HEK293 (cell line): ENCODE measurements around the gene PLAU.

Experiments used
- BCL11A ChIP-seq: fragments of 450-650 bp; formaldehyde crosslinking; IDR thresholded peaks from 2 replicates; pipeline ENCODE4 v1.5.1; 2016; ENCODE audit warnings: low read depth, missing biosample characterization, missing genetic modification characterization
- PRDM4 ChIP-seq: fragments of 450-650 bp; formaldehyde crosslinking; IDR thresholded peaks from 2 replicates; pipeline ENCODE4 v1.5.1; 2017; ENCODE audit warnings: missing biosample characterization, missing genetic modification characterization
- ZBTB7A ChIP-seq: fragments of 450-650 bp; formaldehyde crosslinking; IDR thresholded peaks from 2 replicates; pipeline ENCODE4 v1.5.1; 2016; ENCODE audit warnings: low read depth, missing biosample characterization, missing genetic modification characterization
- ZNF274 ChIP-seq, 2 experiments: fragments of 200-500 bp in 1 of 2; fragments of 450-650 bp in 1 of 2; sonication (Bioruptor generic) in 1 of 2; formaldehyde crosslinking in 1 of 2; IDR thresholded peaks; 2 replicates each; pipeline versions ENCODE4 v1.5.1 to v1.6.1; 2014 to 2016; ENCODE audit warnings: borderline replicate concordance in 1 of 2, inconsistent platforms in 1 of 2, low read length in 1 of 2, missing biosample characterization in 1 of 2, missing genetic modification characterization in 1 of 2
- ZNF426 ChIP-seq: fragments of 450-650 bp; formaldehyde crosslinking; IDR thresholded peaks from 2 replicates; pipeline ENCODE4 v1.5.1; 2017; ENCODE audit warnings: missing biosample characterization, missing genetic modification characterization, mild to moderate bottlenecking, inconsistent platforms, moderate library complexity
- TF ChIP-seq, protein P1 (sequence below): fragments of 450-650 bp; formaldehyde crosslinking; IDR thresholded peaks from 2 replicates; pipeline ENCODE4 v1.5.1; 2016; ENCODE audit warnings: missing biosample characterization, missing genetic modification characterization

GRCh38 chr10:73878365-73878764 lies 32.6 kb upstream of the PLAU start:
- TF ChIP-seq ZBTB7A (tag by site-specific recombination) (no peak), BCL11A (tag by site-specific recombination) (no peak), ZNF274 (IDR thresholded peaks at IDR 0.05; ENCODE audit: low read length) (no peak), ZNF274 (tag by site-specific recombination; IDR thresholded peaks at IDR 0.05; ENCODE audit: borderline replicate concordance) (no peak), PRDM4 (tag by site-specific recombination) (no peak), ZNF426 (no peak)
- TF ChIP-seq, protein P1, sequence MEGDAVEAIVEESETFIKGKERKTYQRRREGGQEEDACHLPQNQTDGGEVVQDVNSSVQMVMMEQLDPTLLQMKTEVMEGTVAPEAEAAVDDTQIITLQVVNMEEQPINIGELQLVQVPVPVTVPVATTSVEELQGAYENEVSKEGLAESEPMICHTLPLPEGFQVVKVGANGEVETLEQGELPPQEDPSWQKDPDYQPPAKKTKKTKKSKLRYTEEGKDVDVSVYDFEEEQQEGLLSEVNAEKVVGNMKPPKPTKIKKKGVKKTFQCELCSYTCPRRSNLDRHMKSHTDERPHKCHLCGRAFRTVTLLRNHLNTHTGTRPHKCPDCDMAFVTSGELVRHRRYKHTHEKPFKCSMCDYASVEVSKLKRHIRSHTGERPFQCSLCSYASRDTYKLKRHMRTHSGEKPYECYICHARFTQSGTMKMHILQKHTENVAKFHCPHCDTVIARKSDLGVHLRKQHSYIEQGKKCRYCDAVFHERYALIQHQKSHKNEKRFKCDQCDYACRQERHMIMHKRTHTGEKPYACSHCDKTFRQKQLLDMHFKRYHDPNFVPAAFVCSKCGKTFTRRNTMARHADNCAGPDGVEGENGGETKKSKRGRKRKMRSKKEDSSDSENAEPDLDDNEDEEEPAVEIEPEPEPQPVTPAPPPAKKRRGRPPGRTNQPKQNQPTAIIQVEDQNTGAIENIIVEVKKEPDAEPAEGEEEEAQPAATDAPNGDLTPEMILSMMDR (tag by site-specific recombination) = no peak
